ENCODE measurements around the gene TSPAN5.

GRCh38 chr4:98467627-98468072 is 190.8 kb downstream of the TSPAN5 start:
- TF ChIP-seq, protein P1, sequence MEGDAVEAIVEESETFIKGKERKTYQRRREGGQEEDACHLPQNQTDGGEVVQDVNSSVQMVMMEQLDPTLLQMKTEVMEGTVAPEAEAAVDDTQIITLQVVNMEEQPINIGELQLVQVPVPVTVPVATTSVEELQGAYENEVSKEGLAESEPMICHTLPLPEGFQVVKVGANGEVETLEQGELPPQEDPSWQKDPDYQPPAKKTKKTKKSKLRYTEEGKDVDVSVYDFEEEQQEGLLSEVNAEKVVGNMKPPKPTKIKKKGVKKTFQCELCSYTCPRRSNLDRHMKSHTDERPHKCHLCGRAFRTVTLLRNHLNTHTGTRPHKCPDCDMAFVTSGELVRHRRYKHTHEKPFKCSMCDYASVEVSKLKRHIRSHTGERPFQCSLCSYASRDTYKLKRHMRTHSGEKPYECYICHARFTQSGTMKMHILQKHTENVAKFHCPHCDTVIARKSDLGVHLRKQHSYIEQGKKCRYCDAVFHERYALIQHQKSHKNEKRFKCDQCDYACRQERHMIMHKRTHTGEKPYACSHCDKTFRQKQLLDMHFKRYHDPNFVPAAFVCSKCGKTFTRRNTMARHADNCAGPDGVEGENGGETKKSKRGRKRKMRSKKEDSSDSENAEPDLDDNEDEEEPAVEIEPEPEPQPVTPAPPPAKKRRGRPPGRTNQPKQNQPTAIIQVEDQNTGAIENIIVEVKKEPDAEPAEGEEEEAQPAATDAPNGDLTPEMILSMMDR (conservative IDR thresholded peaks at IDR 0.05) = peak; percentile 84
- no peak for TF ChIP-seq ZFX (IDR thresholded peaks at IDR 0.05)
